ENCODE data around the gene DNAI2.
"Not testable (repeated sequence)": the region's sequence is repeated elsewhere in the genome, so short reads cannot be mapped to it uniquely, and the experiment has no call there.

DNAI2 gene

DNA sequence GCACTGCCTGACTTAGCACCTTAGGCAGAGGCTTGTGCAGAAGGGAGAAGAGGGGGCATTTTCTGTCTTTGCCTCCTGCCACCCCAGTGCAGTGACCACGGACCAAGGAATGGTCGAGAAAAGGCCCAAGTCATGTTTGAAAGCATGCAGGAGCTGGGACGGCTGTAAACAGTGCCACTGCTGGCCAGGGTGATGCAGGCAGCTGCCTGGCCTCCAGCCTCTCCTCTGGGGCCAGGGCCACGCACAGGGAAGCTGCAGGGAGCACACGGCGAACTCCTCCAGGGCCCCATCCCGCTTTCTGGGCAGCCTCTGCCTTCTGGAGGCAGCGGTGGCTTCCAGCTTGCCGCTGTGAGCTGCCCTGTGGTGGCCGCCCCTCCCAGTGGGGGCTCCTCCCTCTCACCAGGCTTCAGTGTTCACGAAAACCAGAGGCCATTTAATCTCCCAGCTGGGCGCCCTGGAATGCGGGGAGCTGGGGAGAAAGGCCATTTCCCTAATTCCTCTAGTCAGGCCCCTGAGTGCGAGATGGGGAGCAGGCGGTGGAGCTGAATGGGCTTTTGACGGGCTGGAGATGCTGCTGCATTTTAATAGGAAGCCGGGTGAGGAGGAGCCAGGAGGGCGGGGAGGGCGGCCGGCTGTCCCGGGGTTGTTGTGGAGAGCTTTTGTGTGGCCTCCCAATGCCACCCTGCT lies 28.7 kb upstream of the DNAI2 start:
- no peak for DNase-seq (ENCODE audit: low read depth in 1 of 2, low spot score in 1 of 2)

DNA sequence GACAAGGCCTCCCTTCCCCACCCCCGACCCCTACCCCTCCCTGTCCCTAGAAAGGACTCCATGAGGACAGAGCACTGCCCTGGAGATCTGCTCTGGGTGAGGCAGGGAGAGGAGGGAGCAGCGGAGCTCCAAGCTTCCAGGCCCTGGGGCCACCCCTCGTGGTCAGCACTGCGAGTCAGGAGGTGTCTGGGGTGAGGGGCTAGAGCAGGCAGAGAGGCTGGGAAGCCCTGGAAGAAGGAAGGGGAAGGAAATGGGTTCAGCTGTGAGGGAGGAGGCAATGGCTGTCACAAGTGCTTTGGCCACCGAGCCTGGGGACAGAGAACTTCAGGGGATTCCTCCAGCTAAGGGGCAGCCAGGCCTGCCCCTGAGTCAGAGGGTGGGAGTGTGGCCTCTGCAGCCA lies 28.2 kb upstream of the DNAI2 start:
- no peak for DNase-seq (ENCODE audit: low read depth in 1 of 2, low spot score in 1 of 2)

- DNase-seq (ENCODE audit: low read depth in 1 of 2, low spot score in 1 of 2) = no peak
Observed at GRCh38 chr17:74249590-74250270, 24.3 kb upstream of the DNAI2 start.

GRCh38 chr17:74250324-74250995 lies 23.6 kb upstream of the DNAI2 start:
- no peak for DNase-seq (ENCODE audit: low read depth in 1 of 2, low spot score in 1 of 2)

DNA sequence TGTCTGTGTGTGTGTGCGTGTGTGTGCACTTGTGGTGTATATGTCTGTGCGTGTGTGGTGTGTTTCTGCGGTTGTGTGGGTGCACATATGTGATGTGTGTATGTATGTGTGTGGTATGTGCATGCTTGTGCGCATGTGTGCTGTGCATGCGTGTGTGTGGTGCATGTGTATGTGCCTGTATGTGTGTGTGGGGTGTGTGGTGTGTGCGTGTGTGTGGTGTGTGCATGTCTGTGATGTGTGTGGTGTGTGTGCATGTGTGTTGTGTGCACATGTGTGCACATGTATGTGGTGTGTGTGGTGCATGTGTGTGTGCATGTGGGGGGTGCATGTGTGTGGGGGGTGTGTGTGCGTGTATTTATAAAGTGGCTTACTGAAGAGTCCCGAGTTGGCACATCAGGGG lies 23.0 kb upstream of the DNAI2 start:
- no peak for DNase-seq (ENCODE audit: low read depth in 1 of 2, low spot score in 1 of 2)

DNA sequence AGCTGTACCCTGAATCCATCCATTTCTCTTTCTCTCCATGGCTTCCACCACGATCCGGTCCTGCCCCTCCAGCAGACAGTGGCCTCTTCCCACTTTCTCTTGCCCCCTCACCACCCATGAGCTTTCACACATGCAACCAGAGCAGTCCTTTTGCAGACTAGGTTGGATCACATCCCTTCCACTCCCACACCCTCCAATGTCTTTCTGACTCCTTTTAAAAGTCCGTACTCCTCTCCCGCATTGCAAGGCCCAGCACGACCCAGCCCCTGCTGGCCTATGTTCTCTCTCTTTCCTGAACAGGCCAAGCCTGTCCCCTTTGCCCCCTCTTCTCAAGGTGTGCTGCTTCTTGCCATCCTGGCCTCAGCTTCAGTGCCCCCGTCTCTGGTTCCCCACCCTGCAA lies 22.5 kb upstream of the DNAI2 start:
- DNase-seq (ENCODE audit: low read depth in 1 of 2, low spot score in 1 of 2) = no peak

DNA sequence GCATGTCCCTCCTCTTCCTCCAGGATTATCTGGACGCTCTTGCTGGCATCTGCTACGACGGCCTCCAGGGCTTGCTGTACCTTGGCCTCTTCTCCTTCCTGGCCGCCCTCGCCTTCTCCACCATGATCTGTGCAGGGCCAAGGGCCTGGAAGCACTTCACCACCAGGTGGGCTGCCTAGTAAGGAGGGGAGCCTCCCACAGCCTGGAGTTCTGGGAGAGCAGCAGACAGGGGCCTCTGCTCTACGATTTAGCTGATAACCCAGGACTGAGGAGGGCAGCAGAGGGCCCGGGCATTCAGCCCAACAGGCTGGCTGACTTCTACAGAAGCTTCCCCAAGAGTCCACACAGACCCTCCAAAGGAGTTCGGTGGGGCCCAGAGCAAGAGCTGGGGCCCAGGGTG lies 21.8 kb upstream of the DNAI2 start:
- DNase-seq (ENCODE audit: low read depth in 1 of 2, low spot score in 1 of 2) = no peak

DNA sequence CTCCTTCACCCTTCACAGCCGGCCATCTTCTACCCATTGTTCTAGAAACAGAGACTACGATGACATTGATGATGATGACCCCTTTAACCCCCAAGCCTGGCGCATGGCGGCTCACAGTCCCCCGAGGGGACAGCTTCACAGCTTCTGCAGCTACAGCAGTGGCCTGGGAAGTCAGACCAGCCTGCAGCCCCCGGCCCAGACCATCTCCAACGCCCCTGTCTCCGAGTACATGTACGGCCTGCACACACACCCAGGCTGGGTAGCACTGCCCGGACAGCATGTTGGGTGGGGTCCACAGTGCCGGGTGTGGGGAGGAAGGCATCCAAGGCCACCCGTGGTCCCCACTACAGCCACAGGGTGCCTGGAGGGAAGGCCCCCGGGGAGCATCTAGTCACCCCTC lies 21.0 kb upstream of the DNAI2 start:
- no peak for DNase-seq (ENCODE audit: low read depth in 1 of 2, low spot score in 1 of 2)

DNA sequence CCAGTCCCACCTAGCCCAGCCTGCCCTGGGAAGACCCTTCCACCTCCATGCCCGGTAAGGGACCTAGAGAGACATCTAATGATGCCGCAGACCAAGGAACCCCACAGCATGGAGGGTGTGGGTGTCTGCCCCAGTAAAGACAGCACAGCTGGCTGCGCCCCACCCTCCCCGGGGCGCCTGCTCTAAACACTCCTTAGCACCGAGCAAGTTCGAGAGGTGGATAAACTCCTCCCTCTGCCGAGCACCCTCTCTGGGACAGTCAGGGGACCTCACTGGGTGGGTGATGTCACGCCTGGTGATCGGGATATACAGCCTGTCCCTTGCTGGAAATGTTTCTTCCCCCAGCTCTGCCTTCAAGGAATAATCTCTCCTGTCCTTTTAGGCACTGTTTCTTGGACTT lies 16.7 kb upstream of the DNAI2 start:
- no peak for DNase-seq (ENCODE audit: low read depth in 1 of 2, low spot score in 1 of 2)

GRCh38 chr17:74259667-74260524 lies 14.1 kb upstream of the DNAI2 start:
- DNase-seq (ENCODE audit: low read depth in 1 of 2, low spot score in 1 of 2) = no peak

GRCh38 chr17:74260525-74260850 lies 13.5 kb upstream of the DNAI2 start:
- no peak for DNase-seq (ENCODE audit: low read depth in 1 of 2, low spot score in 1 of 2)

DNA sequence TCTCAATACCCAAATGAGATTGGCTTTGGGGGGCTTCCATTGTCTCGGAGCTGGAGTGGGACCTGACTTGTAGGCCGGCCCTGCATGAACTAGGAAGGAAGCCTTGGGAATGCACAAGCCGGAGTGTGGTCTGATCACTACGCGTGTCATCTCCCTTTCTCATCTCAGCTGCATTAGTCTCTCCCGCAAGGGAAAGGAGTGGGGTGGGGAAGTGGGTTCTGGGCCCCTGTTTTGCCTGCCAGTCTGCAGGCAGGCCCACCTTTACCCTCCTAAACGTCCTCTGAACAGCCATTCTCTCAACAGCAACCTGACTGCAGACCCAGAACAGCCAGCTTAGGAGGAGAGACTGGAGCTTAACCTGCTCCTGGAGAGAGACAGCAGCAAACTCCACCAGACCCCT lies 11.4 kb upstream of the DNAI2 start:
- DNase-seq (ENCODE audit: low read depth in 1 of 2, low spot score in 1 of 2) = no peak

DNA sequence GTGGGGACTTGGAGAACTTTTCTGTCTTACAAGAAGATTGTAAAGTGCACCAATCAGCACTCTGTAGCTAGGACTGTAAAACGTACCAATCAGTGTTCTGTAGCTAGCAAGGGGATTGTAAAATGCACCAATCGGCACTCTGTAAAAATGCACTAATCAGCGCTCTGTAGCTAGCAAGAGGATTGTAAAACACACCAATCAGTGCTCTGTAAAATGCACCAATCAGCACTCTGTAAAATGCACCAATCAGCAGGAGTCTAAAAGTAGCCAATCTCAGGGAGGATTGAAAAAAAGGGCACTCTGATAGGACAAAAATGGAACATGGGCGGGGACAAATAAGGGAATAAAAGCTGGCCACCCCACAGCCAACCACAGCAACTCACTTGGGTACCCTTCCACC lies 7.0 kb upstream of the DNAI2 start:
- not testable (repeated sequence) for DNase-seq (ENCODE audit: low read depth in 1 of 2, low spot score in 1 of 2)

GRCh38 chr17:74267579-74267978 lies 6.5 kb upstream of the DNAI2 start:
- DNase-seq (ENCODE audit: low read depth in 1 of 2, low spot score in 1 of 2) = no peak

- no peak for DNase-seq (ENCODE audit: low read depth in 1 of 2, low spot score in 1 of 2)
Observed at GRCh38 chr17:74267987-74268499, 6.0 kb upstream of the DNAI2 start.

DNA sequence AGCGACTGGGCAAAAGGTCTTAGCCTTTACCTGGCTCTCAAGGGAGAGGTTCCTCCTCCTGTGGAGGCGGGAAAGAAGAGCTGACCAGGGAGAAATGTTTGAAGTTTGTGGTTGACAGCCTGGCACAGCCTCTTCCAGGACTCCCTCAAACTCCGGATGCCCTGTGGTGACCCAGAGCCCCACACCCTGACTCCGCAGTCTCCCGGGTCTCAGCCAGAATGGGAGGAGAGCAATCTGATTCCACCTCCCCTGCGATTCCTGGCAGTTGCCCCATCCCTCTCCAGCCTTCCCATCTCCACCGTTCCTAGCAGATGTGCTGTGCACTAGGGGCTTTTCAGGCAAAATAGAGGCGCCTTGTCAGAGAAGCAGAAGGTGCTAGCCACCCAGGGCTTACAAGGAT lies 5.5 kb upstream of the DNAI2 start:
- DNase-seq (ENCODE audit: low read depth in 1 of 2, low spot score in 1 of 2) = no peak

GRCh38 chr17:74270333-74270732 lies 3.7 kb upstream of the DNAI2 start:
- no peak for DNase-seq (ENCODE audit: low read depth in 1 of 2, low spot score in 1 of 2)

GRCh38 chr17:74271281-74271680 lies 2.8 kb upstream of the DNAI2 start:
- DNase-seq (ENCODE audit: low read depth in 1 of 2, low spot score in 1 of 2) = no peak

DNA sequence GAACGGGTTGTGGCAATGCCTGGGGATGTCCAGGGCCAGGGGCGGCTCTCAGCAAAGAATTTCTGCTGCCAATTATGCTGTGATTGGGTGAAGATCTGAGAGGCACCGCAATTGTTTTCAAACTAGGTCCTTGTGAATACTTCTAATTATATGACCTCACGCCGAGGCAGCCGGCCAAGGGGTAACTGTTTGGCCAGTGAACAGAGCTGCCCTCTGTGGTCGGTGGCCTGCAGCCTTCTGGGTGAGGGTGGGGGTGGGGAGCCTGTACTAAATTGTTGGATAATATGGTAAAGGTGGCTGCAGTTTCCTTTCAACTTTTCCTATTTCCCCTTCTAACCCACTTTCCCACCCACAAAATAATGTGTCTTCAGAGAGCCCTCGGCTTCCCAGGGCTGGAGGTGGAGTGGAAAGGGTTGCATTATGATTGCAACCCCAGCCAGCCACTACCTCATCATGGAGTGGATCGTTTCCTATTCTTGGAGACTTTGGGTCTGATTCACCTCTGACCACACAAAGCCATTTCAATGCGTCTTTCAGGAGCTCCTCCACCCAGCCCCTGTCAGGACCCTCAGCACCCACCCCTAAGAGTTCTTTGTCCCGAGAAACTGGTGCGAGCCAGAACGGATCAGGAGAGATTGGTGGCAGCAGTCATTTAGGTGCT lies 2.0 kb upstream of the DNAI2 start:
- no peak for DNase-seq (ENCODE audit: low read depth in 1 of 2, low spot score in 1 of 2)

- no peak for DNase-seq (ENCODE audit: low read depth in 1 of 2, low spot score in 1 of 2)
Observed at GRCh38 chr17:74272731-74273201, 1.3 kb upstream of the DNAI2 start.
